K562 (cell line): Measurements from ENCODE around the gene VPS13D. TPM values are rescaled to one million over a fixed set of nuclear protein-coding genes. Genes with fewer than 3 reads are reported as not detected.
A peak's percentile ranks its signal among the peaks of the same experiment; 100 is the strongest.

Experiments
- BACH1 ChIP-seq: fragments of 200-800 bp; sonication (Bioruptor generic); IDR thresholded peaks from 2 replicates; pipeline ENCODE4 v1.6.1; 2016; ENCODE audit warnings: missing genetic modification characterization, missing compliant biosample characterization
- C11orf30 ChIP-seq: fragments of 450-650 bp; IDR thresholded peaks from 2 replicates; pipeline ENCODE4 v1.6.1; 2016; ENCODE audit warnings: low read depth, mild to moderate bottlenecking
- EP300 ChIP-seq: IDR thresholded peaks from 2 replicates; pipeline ENCODE4 v1.6.1; 2012; ENCODE audit warnings: low read length, improper control_type of control experiment
- EP400 ChIP-seq: fragments of 450-650 bp; IDR thresholded peaks from 2 replicates; pipeline ENCODE4 v1.6.1; 2017; ENCODE audit warnings: antibody characterized with exemption, mild to moderate bottlenecking, moderate library complexity
- FOSL1 ChIP-seq: fragments of 200-800 bp; sonication (Bioruptor generic); conservative IDR thresholded peaks from 2 replicates; pipeline ENCODE4 v1.6.1; 2016; ENCODE audit warnings: missing genetic modification characterization, missing compliant biosample characterization
- HEY1 ChIP-seq: fragments of 250-450 bp; sonication (Bioruptor Pico); IDR thresholded peaks from 2 replicates; pipeline ENCODE4 v1.5.0; 2020; ENCODE audit warnings: mild to moderate bottlenecking, moderate library complexity, borderline replicate concordance
- MAFF ChIP-seq: IDR thresholded peaks from 2 replicates; pipeline ENCODE4 v1.6.1; 2012; ENCODE audit warnings: low read length, improper control_type of control experiment
- MAFG ChIP-seq: fragments of 450-650 bp; conservative IDR thresholded peaks from 2 replicates; pipeline ENCODE4 v1.6.1; 2016; ENCODE audit warnings: missing genetic modification characterization, missing compliant biosample characterization
- NEUROD1 ChIP-seq: fragments of 150-350 bp; IDR thresholded peaks from 2 replicates; pipeline ENCODE4 v1.6.1; 2014; ENCODE audit warnings: borderline replicate concordance, low read length, low read depth; ENCODE audit not compliant: partially characterized antibody
- POLR3G ChIP-seq: IDR thresholded peaks from 2 replicates; pipeline ENCODE4 v1.6.1; 2011; ENCODE audit not compliant: insufficient read length, insufficient replicate concordance; ENCODE audit errors: extremely low read depth
- RHOXF2B ChIP-seq: fragments of 250-450 bp; sonication (Bioruptor Pico); conservative IDR thresholded peaks from 2 replicates; pipeline ENCODE4 v1.5.1; 2021
- ZNF445 ChIP-seq: fragments of 250-450 bp; sonication (Bioruptor Pico); IDR thresholded peaks from 2 replicates; pipeline ENCODE4 v1.4.0; 2020; ENCODE audit warnings: low read depth, mild to moderate bottlenecking, moderate library complexity
- ZNF507 ChIP-seq: conservative IDR thresholded peaks from 2 replicates; pipeline ENCODE4 v1.6.1; 2017; ENCODE audit warnings: missing genetic modification characterization, missing compliant biosample characterization
- ZNF695 ChIP-seq: fragments of 450-650 bp; formaldehyde crosslinking; IDR thresholded peaks from 2 replicates; pipeline ENCODE4 v1.4.0; 2020; ENCODE audit warnings: mild to moderate bottlenecking, moderate library complexity
- polyA plus RNA-seq, 8 experiments: library from polyadenylated mRNA; depleted of rRNA in 4 of 8; stranded (reverse) in 5 of 8; unstranded in 3 of 8; fragments of >200 nt; fragmentation: Nextera tagmentation in 2 of 8; fragmentation: Illumina TruSeq in 1 of 8; extraction: Ambion mirVana in 2 of 8; extraction: Trizol in 1 of 8; gene quantifications; 2 replicates each; pipeline versions ENCODE4 v1.2.1 to v1.2.3, GENCODE V29; 2011 to 2014; ENCODE audit warnings: inconsistent platforms in 1 of 8, missing spikeins in 1 of 8
- total RNA-seq, 7 experiments: library from RNA; depleted of rRNA in 6 of 7; stranded (reverse); fragments of >200 nt in 6 of 7; fragmentation: Illumina TruSeq in 2 of 7; extraction: Trizol in 2 of 7; gene quantifications; 2 replicates each; pipeline versions ENCODE4 v1.2.1 to v1.2.3, GENCODE V29; 2011 to 2021; ENCODE audit warnings: low replicate concordance in 1 of 7
- TF ChIP-seq, protein P1 (sequence below), 3 experiments: fragments of 200-800 bp in 1 of 3; sonication (Bioruptor generic) in 1 of 3; sonication (generic) in 1 of 3; formaldehyde crosslinking in 1 of 3; IDR thresholded peaks; 2 replicates each; pipeline versions ENCODE4 v1.6.1 to v1.8.0; 2016 to 2022; ENCODE audit warnings: mild to moderate bottlenecking in 2 of 3, missing compliant biosample characterization in 2 of 3, missing genetic modification characterization in 2 of 3, missing genetic modification reagents in 1 of 3
- TF ChIP-seq, protein P2 (sequence below), 2 experiments: fragments of 200-800 bp in 1 of 2; sonication (Bioruptor generic) in 1 of 2; sonication (generic) in 1 of 2; formaldehyde crosslinking in 1 of 2; IDR thresholded peaks in 1 of 2; conservative IDR thresholded peaks in 1 of 2; 2 replicates each; pipeline versions ENCODE4 v1.5.0 to v1.6.1; 2016 to 2020; ENCODE audit warnings: missing compliant biosample characterization in 1 of 2, missing genetic modification characterization in 1 of 2, missing genetic modification reagents in 1 of 2
- TF ChIP-seq, protein P3 (sequence below): sonication (generic); formaldehyde crosslinking; IDR thresholded peaks from 2 replicates; pipeline ENCODE4 v1.9.0; 2022; ENCODE audit warnings: mild to moderate bottlenecking, missing genetic modification reagents
- TF ChIP-seq, protein P4 (sequence below): fragments of 450-650 bp; IDR thresholded peaks from 2 replicates; pipeline ENCODE4 v1.7.1; 2018; ENCODE audit warnings: mild to moderate bottlenecking, low read depth; ENCODE audit not compliant: partially characterized antibody
- TF ChIP-seq, protein P5 (sequence below): sonication (generic); IDR thresholded peaks from 2 replicates; pipeline ENCODE4 v1.6.1; 2016

The VPS13D gene
- total and polyA plus RNA-seq, 9 of the 15 experiments (the other 6 are each of a cell fraction or from before 2014, with no cell fraction given) = 6.1 to 51.5 (median 38.5) TPM

DNA sequence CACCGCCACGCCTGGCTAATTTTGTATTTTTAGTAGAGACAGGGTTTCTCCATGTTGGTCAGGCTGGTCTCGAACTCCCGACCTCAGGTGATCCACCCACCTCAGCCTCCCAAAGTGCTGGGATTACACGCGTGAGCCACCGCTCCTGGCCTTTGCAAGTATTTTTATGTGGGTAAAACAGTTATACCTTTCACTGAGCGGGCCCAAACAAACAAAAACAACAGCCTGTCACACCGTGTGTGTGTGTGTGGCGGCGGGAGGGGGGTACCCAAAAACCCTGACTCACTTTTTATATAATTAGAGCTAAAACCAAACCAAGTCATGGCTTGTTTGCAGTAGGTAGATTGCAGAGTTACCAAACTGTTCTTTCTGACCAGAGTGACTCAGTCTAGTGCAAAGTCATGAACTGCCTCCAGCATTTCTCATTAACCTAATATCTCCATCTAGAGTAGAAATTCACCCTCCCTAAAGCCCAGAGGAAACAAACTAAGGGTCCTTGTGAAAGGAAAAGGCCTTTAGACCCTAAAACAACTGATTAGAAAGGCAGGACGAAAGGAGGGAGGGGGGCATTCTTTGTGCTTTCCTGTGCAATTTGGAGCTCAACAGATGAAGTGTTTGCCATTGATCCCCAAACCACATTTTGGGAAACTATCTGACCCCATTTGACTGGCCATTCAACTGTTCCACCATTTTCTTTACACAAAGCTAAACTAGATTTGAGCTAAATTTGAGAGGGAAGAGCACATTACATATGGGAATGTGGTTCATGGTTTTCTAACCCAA, 207.2 kb downstream of the VPS13D start (continued):
- TF ChIP-seq NEUROD1 (peak; percentile 10), ZNF507 (no peak), ZNF445 (CRISPR knock-in tag) (0 out of 2 replicates have a peak, but pooled peaks have one; percentile 54), C11orf30 (peak; percentile 66), POLR3G (no peak), EP400 (0 out of 2 replicates have a peak, but pooled peaks have one; percentile 21), HEY1 (CRISPR knock-in tag) (no peak), FOSL1 (tag) (peak; percentile 90), ZNF695 (0 out of 2 replicates have a peak, but pooled peaks have one; percentile 39), RHOXF2B (0 out of 2 replicates have a peak, but pooled peaks have one; percentile 40), EP300 (peak; percentile 60; the same call in 1 of the 2 replicates), BACH1 (tag) (peak; percentile 52; the same call in 1 of the 2 replicates), MAFG (tag) (peak; percentile 72; the same call in 1 of the 2 replicates), MAFF (peak; percentile 54; the same call in 1 of the 2 replicates)
- TF ChIP-seq, protein P1, sequence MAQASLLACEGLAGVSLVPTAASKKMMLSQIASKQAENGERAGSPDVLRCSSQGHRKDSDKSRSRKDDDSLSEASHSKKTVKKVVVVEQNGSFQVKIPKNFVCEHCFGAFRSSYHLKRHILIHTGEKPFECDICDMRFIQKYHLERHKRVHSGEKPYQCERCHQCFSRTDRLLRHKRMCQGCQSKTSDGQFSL (CRISPR knock-in tag; IDR thresholded peaks at IDR 0.05) = no peak
- TF ChIP-seq, protein P1 (tag; IDR thresholded peaks at IDR 0.05) = peak in 1 of 2 experiments; percentile 16; a peak in 1 of 4 replicates
- TF ChIP-seq, protein P2, sequence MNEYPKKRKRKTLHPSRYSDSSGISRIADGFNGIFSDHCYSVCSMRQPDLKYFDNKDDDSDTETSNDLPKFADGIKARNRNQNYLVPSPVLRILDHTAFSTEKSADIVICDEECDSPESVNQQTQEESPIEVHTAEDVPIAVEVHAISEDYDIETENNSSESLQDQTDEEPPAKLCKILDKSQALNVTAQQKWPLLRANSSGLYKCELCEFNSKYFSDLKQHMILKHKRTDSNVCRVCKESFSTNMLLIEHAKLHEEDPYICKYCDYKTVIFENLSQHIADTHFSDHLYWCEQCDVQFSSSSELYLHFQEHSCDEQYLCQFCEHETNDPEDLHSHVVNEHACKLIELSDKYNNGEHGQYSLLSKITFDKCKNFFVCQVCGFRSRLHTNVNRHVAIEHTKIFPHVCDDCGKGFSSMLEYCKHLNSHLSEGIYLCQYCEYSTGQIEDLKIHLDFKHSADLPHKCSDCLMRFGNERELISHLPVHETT (CRISPR knock-in tag; conservative IDR thresholded peaks at IDR 0.05 in 1 of 2, IDR thresholded peaks at IDR 0.05 in 1 of 2) = peak in 1 of 2 experiments; percentile 51; a peak in 2 of 4 replicates
- TF ChIP-seq, protein P3, sequence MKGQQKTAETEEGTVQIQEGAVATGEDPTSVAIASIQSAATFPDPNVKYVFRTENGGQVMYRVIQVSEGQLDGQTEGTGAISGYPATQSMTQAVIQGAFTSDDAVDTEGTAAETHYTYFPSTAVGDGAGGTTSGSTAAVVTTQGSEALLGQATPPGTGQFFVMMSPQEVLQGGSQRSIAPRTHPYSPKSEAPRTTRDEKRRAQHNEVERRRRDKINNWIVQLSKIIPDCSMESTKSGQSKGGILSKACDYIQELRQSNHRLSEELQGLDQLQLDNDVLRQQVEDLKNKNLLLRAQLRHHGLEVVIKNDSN (CRISPR knock-in tag) = no peak
- TF ChIP-seq, protein P4, sequence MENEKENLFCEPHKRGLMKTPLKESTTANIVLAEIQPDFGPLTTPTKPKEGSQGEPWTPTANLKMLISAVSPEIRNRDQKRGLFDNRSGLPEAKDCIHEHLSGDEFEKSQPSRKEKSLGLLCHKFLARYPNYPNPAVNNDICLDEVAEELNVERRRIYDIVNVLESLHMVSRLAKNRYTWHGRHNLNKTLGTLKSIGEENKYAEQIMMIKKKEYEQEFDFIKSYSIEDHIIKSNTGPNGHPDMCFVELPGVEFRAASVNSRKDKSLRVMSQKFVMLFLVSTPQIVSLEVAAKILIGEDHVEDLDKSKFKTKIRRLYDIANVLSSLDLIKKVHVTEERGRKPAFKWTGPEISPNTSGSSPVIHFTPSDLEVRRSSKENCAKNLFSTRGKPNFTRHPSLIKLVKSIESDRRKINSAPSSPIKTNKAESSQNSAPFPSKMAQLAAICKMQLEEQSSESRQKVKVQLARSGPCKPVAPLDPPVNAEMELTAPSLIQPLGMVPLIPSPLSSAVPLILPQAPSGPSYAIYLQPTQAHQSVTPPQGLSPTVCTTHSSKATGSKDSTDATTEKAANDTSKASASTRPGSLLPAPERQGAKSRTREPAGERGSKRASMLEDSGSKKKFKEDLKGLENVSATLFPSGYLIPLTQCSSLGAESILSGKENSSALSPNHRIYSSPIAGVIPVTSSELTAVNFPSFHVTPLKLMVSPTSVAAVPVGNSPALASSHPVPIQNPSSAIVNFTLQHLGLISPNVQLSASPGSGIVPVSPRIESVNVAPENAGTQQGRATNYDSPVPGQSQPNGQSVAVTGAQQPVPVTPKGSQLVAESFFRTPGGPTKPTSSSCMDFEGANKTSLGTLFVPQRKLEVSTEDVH = no peak
- TF ChIP-seq, protein P5, sequence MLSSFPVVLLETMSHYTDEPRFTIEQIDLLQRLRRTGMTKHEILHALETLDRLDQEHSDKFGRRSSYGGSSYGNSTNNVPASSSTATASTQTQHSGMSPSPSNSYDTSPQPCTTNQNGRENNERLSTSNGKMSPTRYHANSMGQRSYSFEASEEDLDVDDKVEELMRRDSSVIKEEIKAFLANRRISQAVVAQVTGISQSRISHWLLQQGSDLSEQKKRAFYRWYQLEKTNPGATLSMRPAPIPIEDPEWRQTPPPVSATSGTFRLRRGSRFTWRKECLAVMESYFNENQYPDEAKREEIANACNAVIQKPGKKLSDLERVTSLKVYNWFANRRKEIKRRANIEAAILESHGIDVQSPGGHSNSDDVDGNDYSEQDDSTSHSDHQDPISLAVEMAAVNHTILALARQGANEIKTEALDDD = peak; percentile 98
